IPS DF 19.7 (cell line): Measurements from ENCODE around the gene MCC.

ENCODE experiments used
- DNase-seq: peaks from one replicate; pipeline ENCODE4 v3.0.0-alpha.2; 2013; ENCODE audit warnings: low read depth, low spot score

MCC gene

GRCh38 chr5:113202746-113203716 is 285.2 kb downstream of the MCC start:
- no peak for DNase-seq

- no peak for DNase-seq
Observed at GRCh38 chr5:113202287-113202686, 286.0 kb downstream of the MCC start.

DNA sequence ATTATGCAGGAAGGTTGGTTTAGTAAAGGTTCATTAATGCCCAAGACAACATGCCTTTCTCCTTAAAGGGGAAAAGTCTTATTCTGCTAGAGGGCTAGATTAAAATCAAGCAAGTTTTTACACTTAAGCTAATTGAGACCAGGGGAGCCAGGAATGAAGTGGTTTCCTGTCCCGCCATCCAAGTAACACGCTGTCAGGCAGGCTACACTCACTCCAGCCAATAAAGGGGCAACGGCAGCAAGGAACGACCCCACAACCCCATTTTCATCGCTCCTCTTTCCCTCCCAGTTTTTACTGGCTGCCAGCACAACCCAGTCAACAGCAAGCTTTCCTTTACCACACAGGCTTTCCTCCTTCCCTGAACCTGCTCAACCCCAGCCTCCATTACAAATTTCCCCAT is 286.5 kb downstream of the MCC start:
- DNase-seq = no peak

DNA sequence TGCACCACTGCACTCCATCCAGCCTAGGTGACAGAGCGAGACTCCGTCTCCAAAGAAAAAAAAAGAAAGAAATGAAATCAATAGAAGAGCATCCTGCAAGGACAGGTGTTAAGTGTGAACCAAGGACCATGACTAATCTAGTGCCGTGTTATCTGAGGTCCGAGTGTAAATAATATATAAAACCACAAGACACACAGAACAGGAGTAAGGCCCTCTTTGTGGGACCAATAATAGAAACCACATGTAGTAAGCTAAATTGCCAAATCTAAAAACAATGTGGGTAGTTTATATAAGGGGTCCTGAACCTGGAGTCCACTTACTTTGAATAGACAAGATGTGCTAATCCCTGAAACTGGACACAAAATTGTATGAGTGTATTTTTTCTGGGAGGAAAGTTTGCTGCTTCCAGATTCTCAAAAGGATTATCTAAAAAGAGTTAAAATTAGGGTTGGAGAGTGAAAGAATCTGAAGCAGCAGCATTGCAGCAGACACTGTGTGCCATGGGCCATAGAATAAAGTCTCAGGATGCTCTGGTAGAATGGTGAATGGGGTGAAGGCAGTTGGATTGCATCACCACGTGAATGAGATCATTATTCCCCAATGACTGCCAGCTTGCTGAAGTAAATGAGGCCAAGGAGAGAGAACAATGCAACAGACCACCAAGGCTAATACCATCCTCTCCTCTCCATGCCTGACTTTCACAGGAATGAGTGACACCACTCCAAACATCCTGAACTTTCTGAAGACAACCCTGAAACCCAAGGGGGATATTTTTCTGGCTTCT is 288.9 kb downstream of the MCC start:
- no peak for DNase-seq

GRCh38 chr5:113197456-113198200 is 290.6 kb downstream of the MCC start:
- DNase-seq = no peak

DNA sequence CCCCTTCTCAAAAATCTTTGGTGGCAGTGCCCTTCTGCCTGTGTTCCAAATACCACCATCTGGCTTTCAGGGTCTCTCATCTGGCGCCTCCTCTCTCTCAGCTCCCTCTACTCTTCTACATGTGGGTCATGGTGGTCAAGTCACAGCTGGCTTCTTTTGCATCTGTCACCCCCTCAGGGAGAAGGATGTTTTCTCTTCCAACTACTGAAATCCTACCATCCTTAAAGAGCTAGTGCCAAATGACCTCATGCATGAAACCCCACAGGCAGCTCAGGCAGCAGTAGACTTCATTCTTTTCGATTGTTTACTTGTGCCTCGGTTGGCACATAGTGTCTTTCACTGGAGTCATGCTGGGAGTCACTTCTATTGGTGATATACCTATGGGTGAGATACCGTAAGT is 292.5 kb downstream of the MCC start:
- no peak for DNase-seq

GRCh38 chr5:113195251-113195650 is 293.0 kb downstream of the MCC start:
- no peak for DNase-seq

DNA sequence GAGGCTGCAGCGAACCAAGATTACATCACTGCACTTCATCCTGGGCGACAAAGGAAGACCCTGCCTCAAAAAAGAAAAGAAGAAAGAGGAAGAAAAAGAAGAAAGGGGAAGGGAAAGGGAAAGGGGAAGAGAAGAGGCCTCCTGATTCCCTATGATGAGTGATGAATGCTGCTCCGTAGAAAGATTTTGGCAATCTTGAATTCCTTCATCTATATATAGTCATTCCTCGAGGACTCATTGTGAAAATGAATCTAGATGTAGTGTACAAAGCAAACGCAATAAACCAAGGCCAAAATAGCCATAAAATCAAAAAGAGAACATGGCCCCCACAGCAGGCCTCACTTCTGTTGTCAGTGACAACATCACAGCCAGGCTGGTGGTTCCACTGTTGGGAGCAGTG is 293.7 kb downstream of the MCC start:
- no peak for DNase-seq

- DNase-seq = no peak
Observed at GRCh38 chr5:113194125-113194524, 294.1 kb downstream of the MCC start.

DNA sequence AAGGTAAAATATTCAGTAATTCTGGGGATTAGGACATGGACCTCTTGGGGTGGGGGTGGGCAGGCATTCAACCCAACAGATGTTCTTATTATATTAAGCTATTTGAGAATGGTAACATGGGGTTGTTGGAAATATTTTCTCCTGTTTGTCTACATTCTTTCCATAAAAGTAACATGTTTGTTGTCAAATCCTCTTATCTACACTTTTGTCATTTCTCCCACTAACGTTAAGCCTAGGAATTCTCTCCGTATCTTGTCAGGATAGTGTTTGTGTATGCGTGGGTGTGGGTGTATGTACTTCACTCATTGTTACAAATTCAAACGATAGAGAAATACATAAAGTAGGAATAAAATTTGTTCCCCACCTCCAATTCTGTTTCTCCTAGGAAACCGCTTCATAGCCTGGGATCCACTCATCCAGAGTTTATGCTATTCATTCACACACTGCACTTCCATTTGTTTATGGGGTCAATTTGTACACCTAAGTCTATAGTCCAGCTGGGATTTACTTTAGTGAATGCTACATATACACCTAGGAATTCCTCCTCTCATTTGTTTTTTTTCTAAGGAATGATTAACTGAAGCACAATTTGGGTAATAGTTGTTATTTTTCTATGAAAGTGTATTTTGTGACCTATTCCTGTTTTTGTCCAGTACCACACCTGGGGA is 294.8 kb downstream of the MCC start:
- DNase-seq = no peak

- DNase-seq = no peak
Observed at GRCh38 chr5:113192541-113192940, 295.7 kb downstream of the MCC start.

DNA sequence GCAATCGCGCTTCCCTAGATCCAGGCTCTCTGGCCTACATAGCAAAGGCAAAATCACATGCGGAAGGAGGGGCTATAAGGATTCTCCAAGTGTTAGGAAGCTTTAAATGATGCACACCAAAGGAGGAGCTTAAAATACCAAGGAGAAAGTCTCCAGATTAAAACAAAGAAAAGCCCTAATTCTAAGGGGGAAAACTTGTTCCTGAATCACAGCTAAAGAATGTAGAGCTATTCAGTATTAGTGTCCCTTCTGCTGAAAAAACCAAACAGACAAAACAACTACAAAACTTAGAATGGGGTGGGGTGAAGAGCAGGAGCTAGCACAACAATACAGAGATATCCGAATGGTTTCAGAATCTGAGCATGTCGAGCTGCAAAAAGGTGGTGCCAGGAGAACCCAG is 297.9 kb downstream of the MCC start:
- no peak for DNase-seq

- DNase-seq = no peak
Observed at GRCh38 chr5:113189291-113189690, 299.0 kb downstream of the MCC start.

- DNase-seq = no peak
Observed at GRCh38 chr5:113188436-113188835, 299.8 kb downstream of the MCC start.

GRCh38 chr5:113187906-113188305 is 300.3 kb downstream of the MCC start:
- no peak for DNase-seq

DNA sequence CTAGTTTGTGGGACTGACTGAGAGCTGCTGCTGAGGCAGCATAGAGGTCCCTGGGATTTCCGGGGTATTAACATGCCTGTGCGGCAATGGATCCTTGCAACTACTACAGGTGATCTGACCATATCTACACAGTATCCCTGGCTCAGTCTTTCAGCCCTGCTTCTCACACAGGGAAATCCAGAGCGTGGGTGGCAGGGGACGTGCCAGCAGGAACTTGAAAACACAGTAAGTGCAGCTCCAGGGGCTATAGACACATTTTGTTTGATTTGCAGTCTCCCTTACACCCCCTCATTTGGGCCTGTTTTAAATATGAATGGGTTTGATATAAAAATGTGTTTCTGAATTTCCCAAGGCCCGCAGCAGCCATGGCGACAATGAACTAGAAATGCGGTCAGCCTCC is 302.2 kb downstream of the MCC start:
- no peak for DNase-seq

DNA sequence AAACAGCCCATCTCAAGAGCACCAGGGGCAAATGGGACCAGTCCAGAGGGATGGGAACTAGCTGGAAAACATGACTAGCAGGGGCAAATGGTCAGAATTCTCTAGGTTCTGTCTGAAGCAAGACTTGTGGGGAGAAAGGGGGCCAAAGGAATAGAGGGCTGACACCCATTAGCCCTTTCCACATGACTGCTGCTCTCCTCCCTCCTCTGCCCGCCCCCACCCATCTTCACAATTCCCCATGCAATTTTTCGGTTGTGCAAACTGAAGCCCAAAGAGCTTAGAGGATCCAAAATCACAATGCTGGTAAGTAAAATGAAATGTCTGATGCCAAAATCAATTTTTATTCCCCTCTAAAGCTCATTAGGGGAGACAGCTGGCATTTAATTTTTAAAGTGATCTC is 304.6 kb downstream of the MCC start:
- no peak for DNase-seq

DNA sequence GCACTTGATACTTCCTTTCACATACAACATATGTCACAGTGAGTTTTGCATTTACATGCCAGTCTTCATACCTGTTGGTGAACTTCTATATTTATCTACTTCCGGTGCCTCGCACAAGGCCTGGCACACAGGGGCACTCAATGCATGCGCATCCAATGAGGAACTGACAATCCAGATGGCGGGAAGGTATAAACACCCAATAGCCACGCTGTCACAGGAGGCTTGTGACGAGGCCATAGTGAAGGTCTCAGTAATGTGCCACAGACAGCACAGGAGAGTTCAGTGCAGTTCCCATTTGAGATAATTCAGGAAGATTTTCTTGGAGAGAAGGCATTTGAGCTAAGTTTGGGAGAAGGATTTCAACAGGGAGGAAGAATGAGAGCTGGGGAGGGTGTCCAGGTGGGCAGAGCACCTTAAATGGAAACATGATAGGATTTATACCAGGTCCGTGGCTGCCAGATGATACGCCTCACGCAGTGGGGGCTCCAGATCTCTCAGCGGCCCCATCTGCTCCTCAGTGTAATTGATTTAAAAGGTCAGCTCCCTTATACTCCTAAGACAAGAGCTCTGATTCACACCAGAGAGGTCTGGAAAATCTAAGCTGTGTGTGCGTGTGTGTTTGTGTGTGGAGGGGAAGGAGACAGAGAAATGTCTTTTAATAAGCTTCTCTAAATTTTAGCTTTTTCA is 305.5 kb downstream of the MCC start:
- DNase-seq = no peak

DNA sequence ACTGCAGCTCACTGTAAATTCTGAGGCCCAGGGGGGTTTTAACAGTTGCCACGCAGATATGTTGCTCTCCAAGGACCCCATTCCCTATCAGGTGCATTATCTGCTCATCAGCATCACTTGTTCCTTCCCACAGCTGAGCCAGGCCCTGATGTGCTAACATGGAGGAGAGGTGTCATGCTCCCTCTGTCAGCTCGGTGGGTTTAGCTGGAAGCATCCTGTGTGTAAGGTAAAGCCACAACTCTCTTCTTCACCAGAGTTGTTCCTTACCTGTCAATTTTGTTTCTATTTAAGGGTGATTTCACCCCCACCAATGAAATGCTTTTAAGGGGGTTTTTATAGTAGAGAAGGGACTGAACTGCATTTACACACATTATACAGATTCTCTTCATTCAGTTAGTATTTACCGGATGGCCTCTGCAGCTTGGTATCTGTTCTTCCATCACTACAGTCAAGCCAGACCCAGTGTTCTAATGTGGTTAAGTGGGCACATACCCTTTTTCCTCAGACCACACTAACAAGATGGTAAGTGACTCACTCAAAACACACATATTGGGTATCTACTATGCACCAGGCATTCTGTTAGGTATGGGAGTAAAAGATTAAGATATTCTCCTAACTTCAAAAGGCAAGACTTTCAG is 306.3 kb downstream of the MCC start:
- DNase-seq = no peak

DNA sequence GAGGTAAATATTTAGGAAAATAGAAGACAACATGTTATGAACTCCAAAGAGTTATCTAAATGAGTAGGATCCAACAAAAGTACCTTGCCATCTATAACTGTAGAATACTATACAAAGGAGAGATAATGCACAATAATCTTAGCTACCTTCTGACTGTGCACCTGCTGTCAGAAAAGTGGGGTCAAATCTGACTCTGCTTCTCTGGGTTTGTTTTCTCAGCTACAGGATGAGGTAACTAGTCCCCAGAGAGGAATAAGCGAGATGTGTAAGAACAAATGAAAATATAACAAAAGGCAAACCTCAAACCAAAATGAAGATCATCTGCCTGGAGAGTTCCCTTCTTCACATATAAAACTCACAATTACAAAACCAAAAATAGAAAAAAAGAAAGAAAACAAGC is 306.8 kb downstream of the MCC start:
- DNase-seq = no peak
